Stimulated activated CD4-positive, alpha-beta T cell treated with anti-CD3 and anti-CD28 coated beads, Interleukin-2, amount 100 ng/mL, for 48 hours (primary cell): Measurements from ENCODE around the gene MS4A15.
"Not testable (repeated sequence)": the region's sequence is repeated elsewhere in the genome, so short reads cannot be mapped to it uniquely, and the experiment has no call there.

Experiments
- DNase-seq, 2 donors: peaks; one replicate each; pipeline ENCODE4 v3.0.0-alpha.2; 2020

The MS4A15 gene

GRCh38 chr11:60757231-60757800, 649 bp downstream of the MS4A15 start:
- DNase-seq = no peak

GRCh38 chr11:60758671-60759070, 2.0 kb downstream of the MS4A15 start:
- DNase-seq = not testable (repeated sequence)

GRCh38 chr11:60759438-60760225, 3.0 kb downstream of the MS4A15 start:
- not testable (repeated sequence) for DNase-seq

GRCh38 chr11:60761436-60762190, 4.9 kb downstream of the MS4A15 start:
- DNase-seq = no peak

GRCh38 chr11:60762851-60763691, 6.4 kb downstream of the MS4A15 start:
- DNase-seq = no peak

- DNase-seq = no peak
Observed at GRCh38 chr11:60763692-60764369, 7.2 kb downstream of the MS4A15 start.

- DNase-seq = no peak
Observed at GRCh38 chr11:60764879-60765278, 8.2 kb downstream of the MS4A15 start.

GRCh38 chr11:60765355-60765754, 8.7 kb downstream of the MS4A15 start:
- DNase-seq = no peak

GRCh38 chr11:60766547-60766946, 9.9 kb downstream of the MS4A15 start:
- DNase-seq = no peak

GRCh38 chr11:60767388-60767811, 10.7 kb downstream of the MS4A15 start:
- peak in 1 of 2 donors; percentile 34 for DNase-seq

GRCh38 chr11:60768202-60768601, 11.5 kb downstream of the MS4A15 start:
- DNase-seq = no peak

GRCh38 chr11:60769273-60769672, 12.6 kb downstream of the MS4A15 start:
- DNase-seq = no peak

- DNase-seq = no peak
Observed at GRCh38 chr11:60769811-60770210, 13.1 kb downstream of the MS4A15 start.

- no peak for DNase-seq
Observed at GRCh38 chr11:60771146-60771545, 14.5 kb downstream of the MS4A15 start.

GRCh38 chr11:60771879-60772525, 15.3 kb downstream of the MS4A15 start:
- DNase-seq = no peak

- DNase-seq = no peak
Observed at GRCh38 chr11:60772666-60773065, 16.0 kb downstream of the MS4A15 start.

GRCh38 chr11:60774726-60775125, 18.1 kb downstream of the MS4A15 start:
- DNase-seq = no peak

- peak; percentile 80 to 82 for DNase-seq
Observed at GRCh38 chr11:60775420-60775961, 18.8 kb downstream of the MS4A15 start.

GRCh38 chr11:60776167-60776566, 19.5 kb downstream of the MS4A15 start:
- no peak for DNase-seq

- no peak for DNase-seq
Observed at GRCh38 chr11:60777106-60777505, 20.4 kb downstream of the MS4A15 start.

GRCh38 chr11:60777572-60777971, 20.9 kb downstream of the MS4A15 start:
- no peak for DNase-seq
